Measurements from ENCODE around the gene EXOC6. TPM values are rescaled to one million over a fixed set of nuclear protein-coding genes. Genes with fewer than 3 reads are reported as not detected.
A peak's percentile ranks its signal among the peaks of the same experiment; 100 is the strongest.

Gene EXOC6
- total and polyA plus RNA-seq, 2 of the 13 experiments (the other 11 are each of a cell fraction or from before 2014, with no cell fraction given): 22.2 to 29.2 TPM

GRCh38 chr10:92800134-92800733 lies 48.1 kb upstream of the EXOC6 start (continued):
- TF ChIP-seq PBX3 (CRISPR knock-in tag; IDR thresholded peaks at IDR 0.05; ENCODE audit: borderline replicate concordance) (no peak), KLF12 (CRISPR knock-in tag; IDR thresholded peaks at IDR 0.05; ENCODE audit: borderline replicate concordance) (no peak), POGZ (CRISPR knock-in tag; IDR thresholded peaks at IDR 0.05) (no peak), MIER2 (CRISPR knock-in tag; IDR thresholded peaks at IDR 0.05) (no peak), ARNT2 (CRISPR knock-in tag; IDR thresholded peaks at IDR 0.05; ENCODE audit: low read depth) (no peak), HOXA9 (CRISPR knock-in tag; IDR thresholded peaks at IDR 0.05; ENCODE audit: borderline replicate concordance) (no peak), ZNF780A (CRISPR knock-in tag; IDR thresholded peaks at IDR 0.05) (no peak), SMAD3 (CRISPR knock-in tag; IDR thresholded peaks at IDR 0.05) (no peak), ZNF24 (IDR thresholded peaks at IDR 0.05) (no peak), CEBPB (IDR thresholded peaks at IDR 0.05; ENCODE audit: borderline replicate concordance, low read depth, low read length) (peak; percentile 26; the same call in 1 of the 2 replicates), MEF2D (CRISPR knock-in tag; IDR thresholded peaks at IDR 0.05) (no peak), ETV5 (CRISPR knock-in tag; IDR thresholded peaks at IDR 0.05; ENCODE audit: borderline replicate concordance) (no peak)
